MM.1S (cell line): ENCODE measurements around the gene TRMT44.
A peak's percentile ranks its signal among the peaks of the same experiment; 100 is the strongest.

Source experiments
- DNase-seq: peaks from one replicate; pipeline ENCODE4 v3.0.0-alpha.2; 2015
- H2AFZ ChIP-seq: fragments of 300-600 bp; sonication (generic); 2 replicates; pipeline ENCODE4 v1.6.0; 2016; ENCODE audit warnings: antibody characterized with exemption, low read length
- H3F3A ChIP-seq: fragments of 300-600 bp; sonication (generic); 2 replicates; pipeline ENCODE4 v1.6.1; 2016; ENCODE audit warnings: mild to moderate bottlenecking, antibody characterized with exemption, low read length, moderate library complexity, mixed read lengths; ENCODE audit not compliant: insufficient read depth
- H3K27ac ChIP-seq: fragments of 300-600 bp; sonication (generic); 2 replicates; pipeline ENCODE4 v1.5.1; 2016; ENCODE audit warnings: mild to moderate bottlenecking, low read length
- H3K27me3 ChIP-seq: fragments of 300-600 bp; sonication (generic); replicated peaks from 2 replicates; pipeline ENCODE4 v1.6.0; 2016; ENCODE audit warnings: low read length; ENCODE audit not compliant: insufficient read depth
- H3K36me3 ChIP-seq: fragments of 300-600 bp; sonication (generic); replicated peaks from 2 replicates; pipeline ENCODE4 v1.6.1; 2016; ENCODE audit warnings: mild to moderate bottlenecking, low read length, mixed read lengths; ENCODE audit not compliant: insufficient read depth
- H3K4me1 ChIP-seq: fragments of 300-600 bp; sonication (generic); 2 replicates; pipeline ENCODE4 v1.6.1; 2016; ENCODE audit warnings: low read length, mixed read lengths
- H3K4me2 ChIP-seq: fragments of 300-600 bp; sonication (generic); 2 replicates; pipeline ENCODE4 v1.6.0; 2016; ENCODE audit warnings: low read depth, low read length
- H3K4me3 ChIP-seq: fragments of 300-600 bp; sonication (generic); 2 replicates; pipeline ENCODE4 v1.5.1; 2016; ENCODE audit warnings: low read length, mixed read lengths
- H3K79me2 ChIP-seq: fragments of 300-600 bp; sonication (generic); 2 replicates; pipeline ENCODE4 v1.6.1; 2016; ENCODE audit warnings: mixed run types, low read length, mixed read lengths
- H3K9ac ChIP-seq: fragments of 300-600 bp; sonication (generic); 2 replicates; pipeline ENCODE4 v1.6.1; 2016; ENCODE audit warnings: low read length, mixed read lengths
- H3K9me2 ChIP-seq: fragments of 300-600 bp; sonication (generic); replicated peaks from 2 replicates; pipeline ENCODE4 v1.6.1; 2016; ENCODE audit warnings: mild to moderate bottlenecking, low read length, mixed read lengths; ENCODE audit not compliant: insufficient read depth
- H3K9me3 ChIP-seq: fragments of 300-600 bp; sonication (generic); replicated peaks from 2 replicates; pipeline ENCODE4 v1.6.1; 2016; ENCODE audit warnings: mild to moderate bottlenecking, low read length, mixed read lengths; ENCODE audit not compliant: insufficient read depth
- H4K20me1 ChIP-seq: fragments of 300-600 bp; sonication (generic); 2 replicates; pipeline ENCODE4 v1.6.1; 2016; ENCODE audit warnings: mild to moderate bottlenecking, low read length, moderate library complexity, mixed read lengths; ENCODE audit not compliant: insufficient read depth
- CTCF ChIP-seq: fragments of 300-600 bp; sonication (generic); IDR thresholded peaks from 2 replicates; pipeline ENCODE4 v1.5.1; 2016; ENCODE audit warnings: antibody characterized with exemption, low read length, mixed read lengths
- EZH2 ChIP-seq: fragments of 300-600 bp; sonication (generic); optimal IDR thresholded peaks from 2 replicates; pipeline ENCODE3; 2017; ENCODE audit warnings: low read depth, mild to moderate bottlenecking, antibody characterized with exemption, low read length, mixed read lengths
- EZH2phosphoT487 ChIP-seq: fragments of 300-600 bp; sonication (generic); IDR thresholded peaks from 2 replicates; pipeline ENCODE4 v1.6.1; 2018; ENCODE audit warnings: antibody characterized with exemption, low read length

TRMT44 gene

GRCh38 chr4:8427761-8428287 lies 12.8 kb upstream of the TRMT44 start:
- no peaks in the 10 kb centered on the region for H3K4me1 ChIP-seq
- H3K9ac ChIP-seq: peak overlapping the region; percentile 64
- H3K36me3 ChIP-seq: no peaks in the 10 kb centered on the region
- no peak overlapping the region for H3K27ac ChIP-seq
- DNase-seq: no peak
- no peaks in the 10 kb centered on the region for H3K27me3 ChIP-seq
- H2AFZ ChIP-seq: peak overlapping the region; percentile 53; the same call in 1 of the 2 replicates
- no peaks in the 10 kb centered on the region for H4K20me1 ChIP-seq
- H3K4me2 ChIP-seq: peak overlapping the region; percentile 99
- TF ChIP-seq CTCF: no peak
- no peak for TF ChIP-seq EZH2
- TF ChIP-seq EZH2phosphoT487: no peak
- H3K79me2 ChIP-seq: no peaks in the 10 kb centered on the region
- 0 out of 2 replicates have a peak, but pooled peaks cover 3% of the 10 kb centered on the region for H3F3A ChIP-seq
- no peaks in the 10 kb centered on the region for H3K9me2 ChIP-seq
- peak overlapping the region; percentile 67 for H3K4me3 ChIP-seq
- no peaks in the 10 kb centered on the region for H3K9me3 ChIP-seq

GRCh38 chr4:8428288-8429097 lies 12.1 kb upstream of the TRMT44 start:
- Histone ChIP-seq H3K4me1 (no peaks in the 10 kb centered on the region), H3K27ac (no peak overlapping the region), H3K4me3 (peak overlapping the region; percentile 67), H3K36me3 (no peaks in the 10 kb centered on the region), H3K9me2 (no peaks in the 10 kb centered on the region), H3K79me2 (peaks cover 5% of the 10 kb centered on the region; the same call in 1 of the 2 replicates), H3F3A (0 out of 2 replicates have a peak, but pooled peaks cover 3% of the 10 kb centered on the region), H3K9me3 (no peaks in the 10 kb centered on the region), H4K20me1 (no peaks in the 10 kb centered on the region), H3K4me2 (peak overlapping the region; percentile 99), H3K9ac (peak overlapping the region; percentile 64), H2AFZ (peak overlapping the region; percentile 53; the same call in 1 of the 2 replicates), H3K27me3 (no peaks in the 10 kb centered on the region)
- peak; percentile 89 for DNase-seq
- TF ChIP-seq CTCF (peak; percentile 46), EZH2phosphoT487 (no peak)

GRCh38 chr4:8431553-8431952 lies 9.0 kb upstream of the TRMT44 start:
- Histone ChIP-seq H3K9me2 (no peaks in the 10 kb centered on the region), H3K36me3 (no peaks in the 10 kb centered on the region), H3K4me2 (no peak overlapping the region), H3K4me3 (no peak overlapping the region), H2AFZ (no peak overlapping the region), H3K79me2 (peaks cover 16% of the 10 kb centered on the region), H3K27ac (no peak overlapping the region), H3K9me3 (no peaks in the 10 kb centered on the region), H3K9ac (no peak overlapping the region), H3K27me3 (no peaks in the 10 kb centered on the region), H3K4me1 (0 out of 2 replicates have a peak, but pooled peaks cover 5% of the 10 kb centered on the region), H4K20me1 (no peaks in the 10 kb centered on the region), H3F3A (peaks cover 18% of the 10 kb centered on the region)
- no peak for DNase-seq
- TF ChIP-seq CTCF (no peak), EZH2 (no peak), EZH2phosphoT487 (no peak)
